Spleen (tissue), 7 donors: ENCODE results near the gene RPL41.

Source experiments
- CTCF ChIP-seq, 11 experiments: fragments of 200-600 bp in 7 of 11; fragments of 450-650 bp in 4 of 11; sonication (generic) in 4 of 11; IDR thresholded peaks in 8 of 11; conservative IDR thresholded peaks in 3 of 11; 1 replicate in 7 of 11; 2 replicates in 4 of 11; pipeline versions ENCODE4 v1.4.0 to v1.8.0; 2016 to 2021; ENCODE audit warnings: antibody characterized with exemption in 11 of 11, inconsistent platforms in 4 of 11, mild to moderate bottlenecking in 1 of 11
- POLR2A ChIP-seq, 3 donors: fragments of 450-650 bp; IDR thresholded peaks; one replicate each; pipeline ENCODE4 v1.5.1; 2017; ENCODE audit warnings: antibody characterized with exemption in 3 of 3, mild to moderate bottlenecking in 1 of 3
- POLR2AphosphoS5 ChIP-seq, 3 donors: sonication (generic); formaldehyde crosslinking; IDR thresholded peaks; one replicate each; pipeline ENCODE4 v1.5.1; 2017; ENCODE audit warnings: antibody characterized with exemption in 3 of 3
- donor health status: DM: no; HTN: no; CAD: no; lungs with moderate emphysema.
- donor health status: DM: no; HTN: no; CAD: no.
- donor health status: DM: no; HTN: no; CAD: no.

- TF ChIP-seq POLR2A (IDR thresholded peaks at IDR 0.05) (no peak), CTCF (IDR thresholded peaks at IDR 0.05 in 8 of 11, conservative IDR thresholded peaks at IDR 0.05 in 3 of 11) (no peak), POLR2AphosphoS5 (IDR thresholded peaks at IDR 0.05) (no peak)
Observed at GRCh38 chr12:56134897-56135296, 18.5 kb downstream of the RPL41 start.
